SKM-1 treated with dmso at 0.1 percent for 144 hours (cell line): Measurements from ENCODE around the gene C1GALT1C1.

Source experiments
- DNase-seq: peaks from one replicate; lab custom pipeline; 2025; ENCODE audit not compliant: unreplicated experiment; lab: John Stamatoyannopoulos, UW

Gene C1GALT1C1

GRCh38 chrX:120585702-120586101 lies 44.2 kb downstream of the C1GALT1C1 start:
- no peak for DNase-seq
